ES-I3 (cell line): ENCODE results near the gene DEPP1.

Experiments
- H3K36me3 ChIP-seq: 2 replicates; pipeline ENCODE4 v1.6.1; 2013; ENCODE audit warnings: mild to moderate bottlenecking, low read length, control low read depth, moderate library complexity; ENCODE audit not compliant: insufficient read depth
- H3K4me1 ChIP-seq: 2 replicates; pipeline ENCODE4 v1.6.1; 2013; ENCODE audit warnings: mild to moderate bottlenecking, control low read depth, low read length; ENCODE audit not compliant: insufficient read depth
- H3K9ac ChIP-seq: 2 replicates; pipeline ENCODE4 v1.6.1; 2013; ENCODE audit warnings: low read depth, mild to moderate bottlenecking, low read length, moderate library complexity
- H3K9me3 ChIP-seq: 2 replicates; pipeline ENCODE4 v1.6.1; 2013; ENCODE audit warnings: mild to moderate bottlenecking, low read length, moderate library complexity; ENCODE audit not compliant: control insufficient read depth, insufficient read depth

Gene DEPP1

DNA sequence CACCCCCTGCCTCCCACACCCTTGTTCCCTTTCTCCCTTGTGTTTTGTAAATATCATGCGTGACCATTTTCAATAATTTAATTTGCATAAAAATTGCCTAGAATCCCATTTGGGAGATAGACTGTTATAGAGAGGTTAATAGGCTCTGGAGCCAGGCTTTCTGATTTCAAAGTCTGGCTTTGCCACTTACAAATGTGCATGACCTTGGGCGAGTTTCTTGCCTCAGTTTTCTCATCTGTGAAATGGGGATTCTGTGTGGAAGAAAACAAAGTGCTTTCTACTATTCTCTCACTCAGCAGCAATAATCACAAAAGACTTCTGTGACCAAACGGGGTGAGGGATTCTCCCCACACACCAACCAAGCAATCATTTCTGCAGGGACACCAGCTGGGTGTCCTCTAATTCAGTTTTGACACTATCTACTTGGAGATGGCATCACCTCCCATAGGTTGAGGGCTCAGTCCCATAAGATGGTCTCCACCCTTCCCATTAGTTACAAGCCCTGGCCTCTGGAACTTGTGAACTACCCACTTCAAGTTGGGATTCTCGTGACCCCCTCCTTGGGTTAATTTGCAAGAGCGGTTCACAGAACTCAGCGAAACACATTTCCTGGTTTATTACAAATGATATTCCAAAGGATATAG lies 18.6 kb upstream of the DEPP1 start:
- no peaks in the 10 kb centered on the region; the same call in 1 of the 2 replicates for H3K4me1 ChIP-seq
- H3K9me3 ChIP-seq = no peaks in the 10 kb centered on the region
- no peaks in the 10 kb centered on the region for H3K36me3 ChIP-seq
- no peak overlapping the region for H3K9ac ChIP-seq

DNA sequence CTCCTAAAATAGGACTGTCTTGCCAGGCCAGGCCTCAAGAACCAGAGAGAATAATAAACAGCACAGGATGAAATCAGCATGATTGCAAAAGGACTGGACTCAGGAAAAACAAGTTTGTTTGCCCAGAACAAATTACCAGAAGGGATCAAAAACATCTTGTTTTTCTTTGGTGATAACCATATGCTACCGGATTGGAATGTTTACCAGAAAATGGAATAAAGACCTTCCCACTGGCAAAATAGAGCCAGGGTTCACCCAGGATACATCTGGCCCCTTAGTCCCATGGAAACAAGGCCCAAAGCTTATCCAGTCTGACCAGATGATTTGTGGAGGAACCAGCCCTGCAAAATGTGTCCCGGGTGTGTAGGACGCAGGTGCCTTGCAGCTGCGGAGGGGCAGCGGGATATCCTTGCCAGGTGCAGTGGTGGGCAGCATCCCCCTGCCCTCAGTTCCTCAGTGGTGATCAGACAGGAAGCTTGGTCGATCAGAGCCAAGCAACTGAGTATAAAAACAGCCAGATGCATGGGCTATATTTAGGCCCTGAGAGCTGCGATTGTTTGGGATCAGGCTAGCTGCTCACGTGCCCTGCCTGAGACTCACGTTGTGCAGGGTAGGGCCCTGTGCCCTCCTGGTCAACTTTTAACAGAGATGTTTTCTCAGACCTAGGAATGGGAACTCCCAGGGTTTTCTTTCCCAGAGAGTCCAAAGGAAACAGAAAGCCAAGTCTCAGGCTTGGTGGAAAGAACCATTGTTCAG lies 17.5 kb upstream of the DEPP1 start:
- Histone ChIP-seq H3K4me1 (peaks cover 7% of the 10 kb centered on the region), H3K9ac (no peak overlapping the region)

DNA sequence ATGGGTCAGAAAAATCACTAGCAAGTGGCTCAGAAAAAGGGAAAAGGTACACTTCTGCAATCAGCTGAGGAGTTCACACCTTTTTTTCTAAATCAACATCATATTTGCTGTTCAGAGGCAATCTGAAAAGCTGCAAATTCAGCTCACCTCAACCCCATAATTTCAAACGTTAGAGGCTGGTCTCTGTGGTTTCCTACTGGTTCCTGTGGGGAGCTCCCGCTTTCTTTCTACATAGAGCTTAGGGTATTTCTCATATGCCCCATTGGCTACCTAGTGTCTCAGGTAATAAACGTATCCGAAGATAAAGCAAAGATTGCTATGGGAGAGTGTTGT lies 16.9 kb upstream of the DEPP1 start:
- Histone ChIP-seq H3K36me3 (no peaks in the 10 kb centered on the region), H3K4me1 (peaks cover 12% of the 10 kb centered on the region), H3K9me3 (no peaks in the 10 kb centered on the region), H3K9ac (no peak overlapping the region)

More for the DNA sequence above, 17.5 kb upstream of the DEPP1 start:
- no peaks in the 10 kb centered on the region for H3K9me3 ChIP-seq
- H3K36me3 ChIP-seq = no peaks in the 10 kb centered on the region

DNA sequence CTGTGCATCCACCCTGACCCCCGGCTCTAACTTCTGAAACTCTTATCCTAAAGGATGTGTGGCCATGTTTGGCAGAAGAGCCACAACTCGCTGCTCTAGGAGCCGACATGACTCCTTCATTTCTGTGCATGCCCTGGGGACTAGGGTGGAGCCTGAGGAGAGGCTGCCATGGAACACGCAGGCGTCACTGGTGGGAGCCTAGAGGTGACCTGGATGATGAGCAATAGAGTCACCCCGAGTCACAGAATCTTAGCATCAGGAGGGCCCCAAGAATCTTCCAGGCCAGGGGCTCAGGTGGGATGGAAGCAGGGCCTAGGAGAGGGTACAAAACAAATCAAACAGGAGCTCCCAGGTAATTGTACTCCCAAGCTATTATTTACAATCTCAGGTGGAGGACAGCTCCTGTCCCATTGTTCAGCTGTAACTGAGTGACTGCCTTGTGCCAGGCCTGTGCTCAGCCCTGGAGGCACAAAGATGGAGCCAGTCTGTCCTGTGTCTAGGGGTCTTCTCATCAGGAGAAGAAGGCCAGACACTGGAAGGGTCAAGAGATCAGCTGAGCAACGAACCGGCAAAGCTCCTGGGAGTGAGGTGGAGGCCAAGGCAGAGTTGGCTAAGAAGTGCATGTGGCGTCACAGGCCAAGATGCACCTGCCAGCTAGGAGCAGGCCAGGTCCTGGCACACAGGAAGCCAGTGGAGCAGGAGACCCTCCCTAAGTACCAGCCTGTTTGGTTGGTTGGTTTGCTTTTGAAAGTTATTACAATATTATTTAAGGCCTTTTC lies 16.3 kb upstream of the DEPP1 start:
- H3K9me3 ChIP-seq = no peaks in the 10 kb centered on the region
- H3K36me3 ChIP-seq = no peaks in the 10 kb centered on the region
- peaks cover 15% of the 10 kb centered on the region for H3K4me1 ChIP-seq
- no peak overlapping the region for H3K9ac ChIP-seq

DNA sequence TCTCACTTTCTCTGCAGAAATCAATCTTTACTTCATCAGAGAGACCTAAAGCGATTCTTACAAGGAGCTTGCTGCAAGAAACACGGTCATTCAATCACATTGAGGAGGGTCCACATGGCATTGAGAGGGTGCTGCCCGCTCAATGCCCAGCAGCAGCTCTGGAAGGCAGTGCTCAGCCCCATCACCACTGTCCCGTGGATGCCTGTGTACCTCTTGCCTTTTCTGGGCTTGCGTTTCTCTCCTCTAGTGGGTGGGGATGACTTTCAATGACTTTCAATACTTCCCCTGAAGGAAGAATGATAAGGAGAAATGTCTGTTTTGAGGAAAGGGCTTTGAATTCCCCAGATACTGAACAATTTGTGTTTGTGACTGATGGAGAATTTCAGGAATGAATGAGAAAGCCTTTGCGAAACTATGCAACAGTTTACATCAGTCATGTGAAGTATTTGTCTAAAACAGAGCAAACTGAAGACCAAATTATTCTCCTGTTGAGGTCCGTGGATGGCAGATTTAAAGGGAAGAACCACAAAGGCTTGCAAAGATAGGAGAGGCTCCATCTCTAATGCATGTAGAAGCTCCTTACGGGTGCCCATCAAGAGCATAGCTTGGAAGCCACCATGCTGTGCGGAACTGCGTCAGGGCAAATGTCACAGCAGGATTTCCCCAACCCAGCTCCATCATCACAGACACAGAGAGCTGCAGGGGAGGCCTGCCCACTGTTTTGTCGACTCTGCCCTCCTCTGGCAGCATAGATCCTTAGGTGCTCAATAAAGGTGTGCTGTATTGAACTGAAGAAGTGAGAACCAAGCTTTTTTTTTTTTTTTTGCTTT lies 15.5 kb upstream of the DEPP1 start:
- no peak overlapping the region for H3K9ac ChIP-seq
- H3K9me3 ChIP-seq = no peaks in the 10 kb centered on the region
- H3K4me1 ChIP-seq = peaks cover 21% of the 10 kb centered on the region
- H3K36me3 ChIP-seq = no peaks in the 10 kb centered on the region

DNA sequence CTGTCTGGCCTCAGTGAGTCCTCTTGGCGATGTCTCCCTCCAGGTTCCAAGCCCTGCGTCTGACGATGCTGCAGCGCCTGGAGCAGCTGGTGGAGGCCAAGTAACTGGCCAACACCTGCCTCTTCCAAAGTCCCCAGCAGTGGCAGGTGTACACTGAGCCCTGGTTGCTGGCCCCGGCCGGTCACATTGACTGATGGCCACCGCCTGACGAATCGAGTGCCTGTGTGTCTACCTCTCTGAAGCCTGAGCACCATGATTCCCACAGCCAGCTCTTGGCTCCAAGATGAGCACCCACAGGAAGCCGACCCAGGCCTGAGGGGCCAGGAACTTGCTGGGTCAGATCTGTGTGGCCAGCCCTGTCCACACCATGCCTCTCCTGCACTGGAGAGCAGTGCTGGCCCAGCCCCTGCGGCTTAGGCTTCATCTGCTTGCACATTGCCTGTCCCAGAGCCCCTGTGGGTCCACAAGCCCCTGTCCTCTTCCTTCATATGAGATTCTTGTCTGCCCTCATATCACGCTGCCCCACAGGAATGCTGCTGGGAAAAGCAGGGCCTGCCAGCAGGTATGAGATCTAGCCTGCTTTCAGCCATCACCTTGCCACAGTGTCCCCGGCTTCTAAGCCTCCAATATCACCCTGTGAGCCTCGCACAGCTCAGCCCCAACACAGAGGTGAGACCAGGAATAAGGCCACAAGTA lies 14.8 kb upstream of the DEPP1 start:
- Histone ChIP-seq H3K9me3 (no peaks in the 10 kb centered on the region), H3K4me1 (peaks cover 21% of the 10 kb centered on the region), H3K9ac (no peak overlapping the region), H3K36me3 (no peaks in the 10 kb centered on the region)

DNA sequence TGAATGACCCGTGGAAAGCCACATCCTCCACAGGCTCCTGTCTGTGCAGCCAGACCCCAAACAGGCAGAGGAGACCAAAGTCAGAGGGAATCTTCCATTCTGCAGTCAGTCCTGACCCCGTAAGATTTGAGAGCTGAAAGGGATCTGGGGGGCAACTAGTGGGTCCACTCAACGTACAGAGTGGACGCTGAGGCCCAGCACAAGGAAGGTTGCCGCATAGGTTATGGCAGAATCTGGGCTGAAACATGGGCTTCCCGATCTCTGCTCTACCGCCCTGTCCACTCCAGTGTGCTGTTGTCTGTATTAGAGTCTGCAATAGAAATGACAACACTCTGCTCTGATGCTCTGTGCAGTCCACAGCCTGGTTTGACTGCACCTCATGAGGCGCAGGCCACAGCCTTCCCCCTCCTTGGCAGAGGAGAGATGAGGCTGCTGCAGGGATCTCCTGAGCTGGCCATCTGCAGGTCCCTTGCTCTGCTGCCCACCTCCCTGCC lies 14.2 kb upstream of the DEPP1 start:
- no peaks in the 10 kb centered on the region for H3K36me3 ChIP-seq
- H3K9ac ChIP-seq = no peak overlapping the region
- peaks cover 25% of the 10 kb centered on the region for H3K4me1 ChIP-seq
- no peaks in the 10 kb centered on the region for H3K9me3 ChIP-seq

DNA sequence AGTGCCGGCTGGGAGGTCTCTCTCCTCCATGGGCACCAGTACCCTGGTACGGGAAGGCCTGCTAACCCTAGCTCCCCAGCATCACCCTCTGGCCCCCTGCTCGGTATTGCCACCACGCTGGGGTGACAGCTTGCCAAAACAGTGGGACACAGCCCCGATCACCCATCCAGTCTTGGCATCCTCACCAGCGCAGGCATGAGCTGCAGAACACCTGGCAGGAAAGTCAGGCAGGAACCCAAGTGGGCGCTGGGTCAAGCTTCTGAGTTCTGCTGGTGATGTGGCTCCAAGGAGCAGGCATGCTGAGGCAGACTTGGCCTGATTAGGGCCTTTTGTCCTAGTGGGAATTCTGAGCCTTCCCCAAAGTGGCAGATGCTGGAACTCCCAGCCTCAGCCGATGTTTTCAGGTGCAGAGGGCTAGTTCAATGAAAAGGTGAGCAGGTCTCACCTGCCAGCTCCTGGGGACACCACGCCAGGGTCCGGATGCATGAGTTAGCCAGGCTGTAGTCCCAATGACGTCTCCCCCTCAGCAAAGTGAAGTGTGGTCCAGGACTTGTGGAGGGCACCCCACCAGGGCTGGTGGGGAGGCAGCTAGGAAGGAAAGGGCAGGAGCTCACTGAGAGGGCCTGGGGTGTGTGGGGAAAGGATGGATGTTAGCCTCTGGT lies 13.6 kb upstream of the DEPP1 start:
- H3K9ac ChIP-seq = no peak overlapping the region
- peaks cover 26% of the 10 kb centered on the region for H3K4me1 ChIP-seq
- H3K36me3 ChIP-seq = no peaks in the 10 kb centered on the region
- no peaks in the 10 kb centered on the region for H3K9me3 ChIP-seq

DNA sequence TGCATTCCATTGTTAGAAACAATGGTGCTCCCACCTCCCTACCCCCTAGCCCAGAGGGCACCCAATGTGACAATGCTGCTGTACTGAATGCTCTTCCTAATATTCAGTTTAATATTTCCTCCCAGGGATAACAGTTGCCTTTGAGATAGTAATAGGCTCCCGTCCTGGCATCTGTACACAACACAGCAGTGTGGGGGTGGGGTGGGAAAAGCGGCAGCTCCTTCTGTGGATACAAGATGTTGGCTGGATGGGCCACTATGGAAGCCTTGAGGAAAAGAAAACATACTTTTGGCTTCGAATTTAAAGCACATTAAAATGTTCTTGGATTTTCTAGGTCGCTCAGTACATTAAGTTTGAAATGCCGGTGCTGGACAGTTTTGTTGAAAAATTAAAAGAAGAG lies 13.0 kb upstream of the DEPP1 start:
- H3K4me1 ChIP-seq = peaks cover 28% of the 10 kb centered on the region
- H3K9ac ChIP-seq = no peak overlapping the region
- no peaks in the 10 kb centered on the region for H3K9me3 ChIP-seq
- no peaks in the 10 kb centered on the region for H3K36me3 ChIP-seq

DNA sequence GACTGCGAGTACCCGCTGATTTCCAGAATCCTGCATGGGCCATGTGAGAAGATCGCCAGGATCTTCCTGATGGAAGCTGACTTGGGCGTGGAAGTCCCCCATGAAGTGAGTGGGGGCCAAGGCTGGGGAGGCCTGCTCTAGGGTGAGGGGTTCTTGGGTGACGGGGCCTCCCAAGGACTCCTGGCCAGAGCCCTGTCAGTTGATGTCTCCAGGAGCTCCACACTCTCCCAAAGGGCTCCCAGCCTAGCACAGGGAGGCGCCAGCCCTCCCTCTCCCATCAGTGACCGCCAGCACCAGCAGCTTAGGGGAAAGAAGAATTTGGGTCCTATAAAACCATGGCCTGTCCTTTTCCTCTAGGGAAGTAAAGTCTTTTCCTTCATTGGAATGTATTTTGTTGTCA lies 12.4 kb upstream of the DEPP1 start:
- Histone ChIP-seq H3K9me3 (no peaks in the 10 kb centered on the region), H3K9ac (no peak overlapping the region), H3K4me1 (peaks cover 34% of the 10 kb centered on the region), H3K36me3 (no peaks in the 10 kb centered on the region)

DNA sequence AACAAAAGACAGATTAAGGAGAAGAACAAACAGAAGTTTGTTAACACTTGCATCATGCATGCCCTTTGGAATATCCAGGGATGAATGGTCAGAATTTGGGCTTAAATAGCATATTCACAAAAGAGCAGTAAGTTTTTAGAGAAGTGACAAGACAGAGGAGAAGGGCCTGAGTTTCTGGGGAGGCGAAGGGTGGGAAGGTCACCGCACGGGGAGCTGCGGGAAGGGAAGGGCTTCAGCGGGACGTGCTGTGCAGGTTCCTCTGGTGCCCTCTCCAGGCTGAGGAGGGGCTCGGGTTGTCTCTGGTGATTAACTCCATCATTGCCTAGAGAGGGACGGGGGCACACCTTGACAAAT lies 11.7 kb upstream of the DEPP1 start:
- peaks cover 41% of the 10 kb centered on the region for H3K4me1 ChIP-seq

DNA sequence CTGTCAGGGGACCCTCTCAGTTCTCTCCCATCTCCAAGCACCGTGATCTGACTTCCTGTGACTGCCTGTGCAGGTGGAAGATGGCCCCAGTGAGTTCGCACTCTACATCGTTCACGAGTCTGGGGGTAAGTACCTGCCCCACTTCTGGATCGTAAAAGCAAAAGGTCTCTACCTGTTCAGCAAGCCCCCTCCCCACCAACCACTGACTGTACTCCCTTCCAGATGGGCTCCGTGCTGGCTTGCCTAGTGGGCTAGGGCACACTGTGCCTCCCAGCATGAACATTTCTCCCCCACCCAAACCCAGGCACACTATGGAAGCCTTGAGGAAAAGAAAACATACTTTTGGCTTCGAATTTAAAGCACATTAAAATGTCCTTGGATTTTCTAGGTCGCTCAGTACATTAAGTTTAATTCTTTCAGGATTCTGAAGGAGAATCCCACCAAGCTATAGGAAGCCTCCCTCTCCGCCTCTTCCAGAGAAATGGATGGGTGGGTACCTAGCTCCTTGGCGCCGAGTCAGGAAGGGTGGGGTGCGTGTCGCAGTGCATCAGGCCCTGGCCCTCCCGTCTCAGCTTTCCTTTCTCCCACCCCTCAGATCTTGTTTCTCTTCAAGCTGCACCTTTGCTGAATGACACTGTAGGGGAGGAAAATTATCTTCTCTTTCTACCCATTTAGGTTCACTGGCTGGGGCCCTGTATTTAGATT lies 11.1 kb upstream of the DEPP1 start:
- Histone ChIP-seq H3K36me3 (no peaks in the 10 kb centered on the region), H3K9ac (no peak overlapping the region), H3K4me1 (peaks cover 45% of the 10 kb centered on the region), H3K9me3 (no peaks in the 10 kb centered on the region)

More for the DNA sequence above, 11.7 kb upstream of the DEPP1 start:
- Histone ChIP-seq H3K9ac (no peak overlapping the region), H3K9me3 (no peaks in the 10 kb centered on the region), H3K36me3 (no peaks in the 10 kb centered on the region)
